ENCODE measurements around the gene GULP1.

DNA sequence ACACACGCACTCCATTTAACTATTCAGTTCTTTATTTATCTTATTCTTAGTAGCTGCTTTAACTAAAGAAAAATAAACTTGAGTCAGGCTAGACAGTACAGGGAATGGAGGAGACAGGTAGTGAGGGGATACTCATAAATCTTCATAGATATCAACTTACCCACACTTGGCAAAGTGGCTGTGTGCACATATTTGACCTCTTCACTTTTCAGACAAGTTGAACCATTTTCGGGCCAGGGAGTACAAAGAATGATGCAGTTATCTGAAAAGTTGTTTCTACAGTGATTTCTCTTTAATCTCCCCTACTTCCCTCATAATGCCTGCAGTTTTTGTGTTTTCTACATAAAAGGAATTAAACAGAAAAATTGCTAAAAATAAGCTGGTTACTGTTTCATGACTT, 307.5 kb downstream of the GULP1 start:
- TF ChIP-seq, protein P1, sequence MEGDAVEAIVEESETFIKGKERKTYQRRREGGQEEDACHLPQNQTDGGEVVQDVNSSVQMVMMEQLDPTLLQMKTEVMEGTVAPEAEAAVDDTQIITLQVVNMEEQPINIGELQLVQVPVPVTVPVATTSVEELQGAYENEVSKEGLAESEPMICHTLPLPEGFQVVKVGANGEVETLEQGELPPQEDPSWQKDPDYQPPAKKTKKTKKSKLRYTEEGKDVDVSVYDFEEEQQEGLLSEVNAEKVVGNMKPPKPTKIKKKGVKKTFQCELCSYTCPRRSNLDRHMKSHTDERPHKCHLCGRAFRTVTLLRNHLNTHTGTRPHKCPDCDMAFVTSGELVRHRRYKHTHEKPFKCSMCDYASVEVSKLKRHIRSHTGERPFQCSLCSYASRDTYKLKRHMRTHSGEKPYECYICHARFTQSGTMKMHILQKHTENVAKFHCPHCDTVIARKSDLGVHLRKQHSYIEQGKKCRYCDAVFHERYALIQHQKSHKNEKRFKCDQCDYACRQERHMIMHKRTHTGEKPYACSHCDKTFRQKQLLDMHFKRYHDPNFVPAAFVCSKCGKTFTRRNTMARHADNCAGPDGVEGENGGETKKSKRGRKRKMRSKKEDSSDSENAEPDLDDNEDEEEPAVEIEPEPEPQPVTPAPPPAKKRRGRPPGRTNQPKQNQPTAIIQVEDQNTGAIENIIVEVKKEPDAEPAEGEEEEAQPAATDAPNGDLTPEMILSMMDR (IDR thresholded peaks at IDR 0.05; ENCODE audit: borderline replicate concordance, extremely low read depth, low read length, poor library complexity, severe bottlenecking): no peak
- TF ChIP-seq EZH2 (IDR thresholded peaks at IDR 0.05; ENCODE audit: borderline replicate concordance, low read depth, low read length, severe bottlenecking): no peak

Measured in DND-41 (cell line).